ENCODE data around the gene DLGAP1. TPM values are rescaled to one million over a fixed set of nuclear protein-coding genes. Genes with fewer than 3 reads are reported as not detected.

The DLGAP1 gene
- total and polyA plus RNA-seq, 2 of the 8 experiments (the other 6 are each of a cell fraction or from before 2014, with no cell fraction given), result 11.8 to 16.9 TPM

DNA sequence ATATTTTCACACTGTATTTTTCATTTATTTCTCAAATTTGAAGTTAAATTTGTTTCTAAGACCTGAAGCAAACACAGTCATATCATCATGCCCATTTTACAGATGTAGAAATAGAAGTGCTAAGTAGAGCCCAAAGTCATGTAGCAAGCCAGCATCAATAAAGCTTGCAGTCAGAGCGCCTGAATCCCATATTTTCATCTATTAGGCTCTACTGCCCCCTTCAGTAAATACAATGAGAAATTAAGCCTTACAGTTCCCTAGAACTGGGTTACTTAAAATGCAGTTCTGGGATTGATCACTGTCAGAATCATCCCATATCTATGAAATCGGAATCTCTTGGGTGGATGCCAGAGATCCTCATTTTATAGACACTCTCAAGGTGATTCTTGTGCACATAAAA is 585.3 kb downstream of the DLGAP1 start:
- H3K23ac ChIP-seq (ENCODE audit: insufficient read length), result no peak overlapping the region
- no peak overlapping the region for H2BK120ac ChIP-seq (replicated peaks; ENCODE audit: low read depth, low read length)
- no peak overlapping the region for H2BK15ac ChIP-seq (ENCODE audit: low read length)
- TF ChIP-seq RAD21 (IDR thresholded peaks at IDR 0.05 in 1 of 2, conservative IDR thresholded peaks at IDR 0.05 in 1 of 2; ENCODE audit: low read depth in 2 of 2, low read length in 2 of 2) (peak; percentile 85 to 88), CTCF (IDR thresholded peaks at IDR 0.05; ENCODE audit: control extremely low read depth in 1 of 3, insufficient read depth in 1 of 3, low read depth in 1 of 3, low read length in 3 of 3) (peak in 2 of 3 experiments; percentile 54 to 58; a peak in 2 of 4 replicates)
- TF ChIP-seq, protein P1, sequence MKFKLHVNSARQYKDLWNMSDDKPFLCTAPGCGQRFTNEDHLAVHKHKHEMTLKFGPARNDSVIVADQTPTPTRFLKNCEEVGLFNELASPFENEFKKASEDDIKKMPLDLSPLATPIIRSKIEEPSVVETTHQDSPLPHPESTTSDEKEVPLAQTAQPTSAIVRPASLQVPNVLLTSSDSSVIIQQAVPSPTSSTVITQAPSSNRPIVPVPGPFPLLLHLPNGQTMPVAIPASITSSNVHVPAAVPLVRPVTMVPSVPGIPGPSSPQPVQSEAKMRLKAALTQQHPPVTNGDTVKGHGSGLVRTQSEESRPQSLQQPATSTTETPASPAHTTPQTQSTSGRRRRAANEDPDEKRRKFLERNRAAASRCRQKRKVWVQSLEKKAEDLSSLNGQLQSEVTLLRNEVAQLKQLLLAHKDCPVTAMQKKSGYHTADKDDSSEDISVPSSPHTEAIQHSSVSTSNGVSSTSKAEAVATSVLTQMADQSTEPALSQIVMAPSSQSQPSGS (IDR thresholded peaks at IDR 0.05; ENCODE audit: low read length), result no peak
- no peak overlapping the region for H3K56ac ChIP-seq (replicated peaks; ENCODE audit: insufficient read length, low read depth, low read length)
- POLR2A ChIA-PET (ENCODE audit: partially characterized antibody), result interaction anchor here (0.6 to 1.8 kb wide), 4 partner anchors 10 to 430 kb away, joined by 3 to 4 read pairs (median 3); no protein-coding TSS in a partner anchor
- no peak overlapping the region for H4K5ac ChIP-seq (ENCODE audit: insufficient read length, low read depth, low read length)
- 55% methylated on average over 2 of the region's 2 CpGs; no CpG with 5 or more reads in 1 of the 2 experiments for WGBS, 2 experiments (ENCODE audit: extremely low coverage in 1 of 2, insufficient coverage in 1 of 2, insufficient read length in 1 of 2, insufficient replicate concordance in 2 of 2, low coverage in 1 of 2, low lambda C conversion rate in 2 of 2, missing lambda C conversion rate in 1 of 2)
- no peak overlapping the region for H4K91ac ChIP-seq (replicated peaks; ENCODE audit: insufficient read length, low read length)
- no peaks in the 10 kb centered on the region for H3K23me2 ChIP-seq (ENCODE audit: low read depth, low read length)
- H4K8ac ChIP-seq (ENCODE audit: extremely low read depth, insufficient read depth, low read length), result no peak overlapping the region
- no peak overlapping the region for H3K9ac ChIP-seq (replicated peaks in 1 of 4; ENCODE audit: extremely low read depth in 1 of 4, low read depth in 3 of 4, low read length in 3 of 4)
- no peak for DNase-seq (ENCODE audit: low read depth in 1 of 2, low spot score in 2 of 2)
- H2AK5ac ChIP-seq (ENCODE audit: low read depth, low read length), result no peak overlapping the region
- H3K4ac ChIP-seq (replicated peaks; ENCODE audit: insufficient read length, low read depth, low read length), result no peak overlapping the region
- CTCF ChIA-PET (ENCODE audit: partially characterized antibody), result interaction anchor here (0.6 to 6.2 kb wide), 56 partner anchors 8 to 597 kb away, joined by 3 to 107 read pairs (median 4); no protein-coding TSS in a partner anchor
- H3K27me3 ChIP-seq (replicated peaks in 1 of 4; ENCODE audit: control insufficient read depth in 3 of 4, extremely low read depth in 1 of 4, insufficient read depth in 3 of 4, low read length in 3 of 4), result no peaks in the 10 kb centered on the region
- no peak overlapping the region for H2BK12ac ChIP-seq (ENCODE audit: low read depth, low read length)
- no peak overlapping the region for H3K4me2 ChIP-seq (ENCODE audit: insufficient read depth in 1 of 2, low read depth in 2 of 2, low read length in 2 of 2)
- peak; percentile 48 for FAIRE-seq
- H3K79me2 ChIP-seq (ENCODE audit: control insufficient read depth in 1 of 2, insufficient read depth in 2 of 2, low read length in 2 of 2), result no peaks in the 10 kb centered on the region
- H3K4me3 ChIP-seq (ENCODE audit: extremely low read depth in 1 of 4, insufficient read depth in 2 of 4, low read depth in 3 of 4, low read length in 4 of 4), result no peak overlapping the region
- no peaks in the 10 kb centered on the region for H3K79me1 ChIP-seq (ENCODE audit: low read depth, low read length)
- H2AFZ ChIP-seq (ENCODE audit: low read length), result no peak overlapping the region
- no peak overlapping the region for H2BK5ac ChIP-seq (ENCODE audit: low read depth, low read length)
- no peak overlapping the region for H3K27ac ChIP-seq (ENCODE audit: low read depth, low read length)
- H3K36me3 ChIP-seq (ENCODE audit: control insufficient read depth in 2 of 4, insufficient read depth in 4 of 4, low read length in 3 of 4), result no peaks in the 10 kb centered on the region
- no peaks in the 10 kb centered on the region for H4K20me1 ChIP-seq (replicated peaks in 1 of 2; ENCODE audit: control insufficient read depth in 1 of 2, insufficient read depth in 2 of 2, low read length in 2 of 2)
- no peak overlapping the region for H3K14ac ChIP-seq (ENCODE audit: insufficient read length)
- H3K9me3 ChIP-seq (ENCODE audit: insufficient read depth in 2 of 2, low read depth in 1 of 2, low read length in 1 of 2), result no peaks in the 10 kb centered on the region
- no peak overlapping the region for H3K18ac ChIP-seq (ENCODE audit: extremely low read depth, low read length)
- H2BK20ac ChIP-seq (ENCODE audit: low read length), result no peak overlapping the region
- H3K4me1 ChIP-seq (replicated peaks in 1 of 4; ENCODE audit: control insufficient read depth in 3 of 4, insufficient read depth in 4 of 4, low read length in 3 of 4), result peaks cover 0 to 4% (median 1%) of the 10 kb centered on the region in 4 experiments; a peak in 3 of 7 replicates
